SK-N-SH treated with all-trans-retinoic acid at 6 μM for 48 hours (cell line): ENCODE measurements around the gene IL23R.

ENCODE experiments used
- ATAC-seq: fragments of 200-7000 bp; cut with Tn5 transposase; 3 replicates; pipeline ENCODE4 v1.9.1; 2020; ENCODE audit warnings: mild to moderate bottlenecking, moderate library complexity
- ARNTL ChIP-seq: fragments of 450-650 bp; formaldehyde crosslinking; IDR thresholded peaks from 2 replicates; pipeline ENCODE4 v1.5.0; 2020; ENCODE audit warnings: low read depth, mild to moderate bottlenecking, moderate library complexity, borderline replicate concordance
- BACH2 ChIP-seq: fragments of 250-450 bp; sonication (Bioruptor Pico); IDR thresholded peaks from 2 replicates; pipeline ENCODE4 v1.9.0; 2021; ENCODE audit warnings: mild to moderate bottlenecking, borderline replicate concordance
- CREB5 ChIP-seq: fragments of 250-450 bp; sonication (Bioruptor Pico); IDR thresholded peaks from 2 replicates; pipeline ENCODE4 v1.5.1; 2020; ENCODE audit warnings: low read depth, mild to moderate bottlenecking, moderate library complexity
- CSDC2 ChIP-seq: fragments of 250-450 bp; sonication (Bioruptor Pico); IDR thresholded peaks from 2 replicates; pipeline ENCODE4 v1.5.0; 2020; ENCODE audit warnings: mild to moderate bottlenecking, moderate library complexity
- CSRNP3 ChIP-seq: fragments of 250-450 bp; sonication (Bioruptor Pico); IDR thresholded peaks from 2 replicates; pipeline ENCODE4 v1.5.1; 2021; ENCODE audit warnings: mild to moderate bottlenecking, moderate library complexity
- ESRRG ChIP-seq: fragments of 250-450 bp; sonication (Bioruptor Pico); IDR thresholded peaks from 2 replicates; pipeline ENCODE4 v1.6.1; 2021; ENCODE audit warnings: mild to moderate bottlenecking
- GLIS3 ChIP-seq: fragments of 250-450 bp; sonication (Bioruptor Pico); IDR thresholded peaks from 2 replicates; pipeline ENCODE4 v1.5.0; 2020; ENCODE audit warnings: mild to moderate bottlenecking, moderate library complexity
- ISL1 ChIP-seq: fragments of 250-450 bp; sonication (Bioruptor Pico); IDR thresholded peaks from 2 replicates; pipeline ENCODE4 v2.1.2; 2022; ENCODE audit warnings: mild to moderate bottlenecking, moderate library complexity
- OSR1 ChIP-seq: fragments of 250-450 bp; sonication (Bioruptor Pico); IDR thresholded peaks from 2 replicates; pipeline ENCODE4 v1.8.0; 2022; ENCODE audit warnings: moderate library complexity, mild to moderate bottlenecking, inconsistent platforms
- PPARA ChIP-seq: fragments of 250-450 bp; sonication (Bioruptor Pico); IDR thresholded peaks from 2 replicates; pipeline ENCODE4 v1.5.0; 2020; ENCODE audit warnings: mild to moderate bottlenecking, borderline replicate concordance
- RARB ChIP-seq: fragments of 250-450 bp; sonication (Bioruptor Pico); IDR thresholded peaks from 2 replicates; pipeline ENCODE4 v1.8.0; 2021; ENCODE audit warnings: mild to moderate bottlenecking, moderate library complexity
- SNAI2 ChIP-seq: fragments of 250-450 bp; sonication (Bioruptor Pico); IDR thresholded peaks from 2 replicates; pipeline ENCODE4 v1.5.0; 2020; ENCODE audit warnings: mild to moderate bottlenecking, moderate library complexity
- TCF4 ChIP-seq: fragments of 250-450 bp; sonication (Bioruptor Pico); IDR thresholded peaks from 2 replicates; pipeline ENCODE4 v1.8.0; 2021; ENCODE audit warnings: mild to moderate bottlenecking, moderate library complexity, borderline replicate concordance
- TOX ChIP-seq: fragments of 250-450 bp; sonication (Bioruptor Pico); IDR thresholded peaks from 2 replicates; pipeline ENCODE4 v1.8.0; 2021; ENCODE audit warnings: mild to moderate bottlenecking, moderate library complexity, borderline replicate concordance
- ZC3H10 ChIP-seq: fragments of 250-450 bp; sonication (Bioruptor Pico); IDR thresholded peaks from 2 replicates; pipeline ENCODE4 v1.5.1; 2021; ENCODE audit warnings: mild to moderate bottlenecking, moderate library complexity
- ZFP3 ChIP-seq: fragments of 250-450 bp; sonication (Bioruptor Pico); IDR thresholded peaks from 2 replicates; pipeline ENCODE4 v1.5.0; 2020; ENCODE audit warnings: mild to moderate bottlenecking, moderate library complexity
- ZFP30 ChIP-seq: fragments of 450-650 bp; formaldehyde crosslinking; IDR thresholded peaks from 2 replicates; pipeline ENCODE4 v1.5.0; 2022; ENCODE audit warnings: mild to moderate bottlenecking, moderate library complexity
- ZNF565 ChIP-seq: fragments of 450-650 bp; formaldehyde crosslinking; conservative IDR thresholded peaks from 2 replicates; pipeline ENCODE4 v1.5.0; 2020; ENCODE audit warnings: low read depth, mild to moderate bottlenecking, moderate library complexity
- ZNF70 ChIP-seq: fragments of 450-650 bp; formaldehyde crosslinking; IDR thresholded peaks from 2 replicates; pipeline ENCODE4 v1.5.0; 2020; ENCODE audit warnings: mild to moderate bottlenecking, moderate library complexity
- ZNF8 ChIP-seq: fragments of 450-650 bp; formaldehyde crosslinking; IDR thresholded peaks from 2 replicates; pipeline ENCODE4 v1.5.0; 2020; ENCODE audit warnings: mild to moderate bottlenecking, moderate library complexity
- TF ChIP-seq, protein P1 (sequence below): fragments of 250-450 bp; sonication (Bioruptor Pico); IDR thresholded peaks from 2 replicates; pipeline ENCODE4 v1.8.0; 2021; ENCODE audit warnings: low read depth, mild to moderate bottlenecking, moderate library complexity, borderline replicate concordance
- TF ChIP-seq, protein P2 (sequence below): fragments of 250-450 bp; sonication (Bioruptor Pico); IDR thresholded peaks from 2 replicates; pipeline ENCODE4 v1.8.0; 2020; ENCODE audit warnings: mild to moderate bottlenecking, moderate library complexity, borderline replicate concordance

The IL23R gene

DNA sequence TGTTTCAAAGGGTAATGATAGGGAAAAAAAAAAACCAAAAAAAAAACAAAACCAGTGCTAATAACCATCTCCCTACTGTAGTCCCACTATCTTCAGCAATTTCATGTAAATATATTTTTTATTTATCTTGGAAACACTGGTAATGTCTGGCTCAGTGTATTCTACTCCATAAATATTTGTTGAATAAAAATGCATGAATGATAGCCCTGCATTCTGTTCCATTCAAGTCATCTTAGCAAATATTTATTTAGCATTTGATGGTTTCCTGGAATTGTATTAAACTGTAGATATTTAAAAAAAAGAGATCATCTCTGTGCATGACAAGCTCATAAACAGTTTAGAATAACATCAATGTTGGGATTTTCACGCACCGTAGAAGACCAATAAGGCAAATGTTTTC, 24.2 kb downstream of the IL23R start:
- no peak for ATAC-seq
- TF ChIP-seq ZNF8 (CRISPR knock-in tag) (no peak), ISL1 (CRISPR knock-in tag) (no peak), SNAI2 (CRISPR knock-in tag) (no peak), GLIS3 (no peak), ARNTL (no peak), CSRNP3 (CRISPR knock-in tag) (no peak), CREB5 (CRISPR knock-in tag) (no peak), ESRRG (CRISPR knock-in tag) (no peak), PPARA (CRISPR knock-in tag) (no peak)
- TF ChIP-seq, protein P1, sequence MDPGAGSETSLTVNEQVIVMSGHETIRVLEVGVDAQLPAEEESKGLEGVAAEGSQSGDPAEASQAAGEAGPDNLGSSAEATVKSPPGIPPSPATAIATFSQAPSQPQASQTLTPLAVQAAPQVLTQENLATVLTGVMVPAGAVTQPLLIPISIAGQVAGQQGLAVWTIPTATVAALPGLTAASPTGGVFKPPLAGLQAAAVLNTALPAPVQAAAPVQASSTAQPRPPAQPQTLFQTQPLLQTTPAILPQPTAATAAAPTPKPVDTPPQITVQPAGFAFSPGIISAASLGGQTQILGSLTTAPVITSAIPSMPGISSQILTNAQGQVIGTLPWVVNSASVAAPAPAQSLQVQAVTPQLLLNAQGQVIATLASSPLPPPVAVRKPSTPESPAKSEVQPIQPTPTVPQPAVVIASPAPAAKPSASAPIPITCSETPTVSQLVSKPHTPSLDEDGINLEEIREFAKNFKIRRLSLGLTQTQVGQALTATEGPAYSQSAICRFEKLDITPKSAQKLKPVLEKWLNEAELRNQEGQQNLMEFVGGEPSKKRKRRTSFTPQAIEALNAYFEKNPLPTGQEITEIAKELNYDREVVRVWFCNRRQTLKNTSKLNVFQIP (CRISPR knock-in tag): no peak
- TF ChIP-seq, protein P2, sequence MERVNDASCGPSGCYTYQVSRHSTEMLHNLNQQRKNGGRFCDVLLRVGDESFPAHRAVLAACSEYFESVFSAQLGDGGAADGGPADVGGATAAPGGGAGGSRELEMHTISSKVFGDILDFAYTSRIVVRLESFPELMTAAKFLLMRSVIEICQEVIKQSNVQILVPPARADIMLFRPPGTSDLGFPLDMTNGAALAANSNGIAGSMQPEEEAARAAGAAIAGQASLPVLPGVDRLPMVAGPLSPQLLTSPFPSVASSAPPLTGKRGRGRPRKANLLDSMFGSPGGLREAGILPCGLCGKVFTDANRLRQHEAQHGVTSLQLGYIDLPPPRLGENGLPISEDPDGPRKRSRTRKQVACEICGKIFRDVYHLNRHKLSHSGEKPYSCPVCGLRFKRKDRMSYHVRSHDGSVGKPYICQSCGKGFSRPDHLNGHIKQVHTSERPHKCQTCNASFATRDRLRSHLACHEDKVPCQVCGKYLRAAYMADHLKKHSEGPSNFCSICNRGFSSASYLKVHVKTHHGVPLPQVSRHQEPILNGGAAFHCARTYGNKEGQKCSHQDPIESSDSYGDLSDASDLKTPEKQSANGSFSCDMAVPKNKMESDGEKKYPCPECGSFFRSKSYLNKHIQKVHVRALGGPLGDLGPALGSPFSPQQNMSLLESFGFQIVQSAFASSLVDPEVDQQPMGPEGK (CRISPR knock-in tag): no peak

- no peak for ATAC-seq
- TF ChIP-seq BACH2 (CRISPR knock-in tag) (no peak), TOX (no peak), CSDC2 (no peak), OSR1 (CRISPR knock-in tag) (no peak), ZFP30 (CRISPR knock-in tag) (no peak), ZC3H10 (no peak), ZNF70 (CRISPR knock-in tag) (no peak), GLIS3 (no peak), PPARA (CRISPR knock-in tag) (no peak), TCF4 (CRISPR knock-in tag) (no peak), ZNF565 (CRISPR knock-in tag) (no peak), CSRNP3 (CRISPR knock-in tag) (no peak), SNAI2 (CRISPR knock-in tag) (no peak), RARB (CRISPR knock-in tag) (no peak), ZFP3 (CRISPR knock-in tag) (no peak), ZNF8 (CRISPR knock-in tag) (no peak), ARNTL (no peak), ESRRG (CRISPR knock-in tag) (no peak)
- TF ChIP-seq, protein P2 (CRISPR knock-in tag): no peak
These were observed 24.7 kb downstream of the IL23R start for GRCh38 chr1:67190942-67191341.
